Measurements from ENCODE around the gene LAMA5. TPM values are rescaled to one million over a fixed set of nuclear protein-coding genes. Genes with fewer than 3 reads are reported as not detected.

Gene LAMA5
- total RNA-seq: 25.2 and 68.2 TPM in 2 replicates

GRCh38 chr20:62367136-62367632 is at the start of gene LAMA5:
Gene LAMA5, minus strand, starts transcription at chr20:62367312. Its CDS starts 67 bp downstream, at chr20:62367245.

GRCh38 chr20:62407221-62407992 is 40.3 kb upstream of the LAMA5 start, which contains the start of gene CABLES2:
Gene CABLES2, minus strand, starts transcription at chr20:62407285. Its CDS starts 9 bp downstream, at chr20:62407276.

GRCh38 chr20:62386383-62387218 is 19.5 kb upstream of the LAMA5 start, which contains the start of gene RPS21:
Gene RPS21, plus strand, starts transcription at chr20:62387103. Its CDS starts 236 bp downstream, at chr20:62387339.

GRCh38 chr20:62302341-62303061 is 64.6 kb downstream of the LAMA5 start, which contains the start of gene ADRM1:
Gene ADRM1, plus strand, starts transcription at chr20:62302997. Its CDS starts 572 bp downstream, at chr20:62303569.

Other genes starting within 250 kb of the LAMA5 start
- gene LSM14B, start 244.8 kb downstream of the LAMA5 start, total RNA-seq: 54.5 and 56.3 TPM in 2 replicates
- gene PSMA7, start 223.9 kb downstream of the LAMA5 start, total RNA-seq: 356 and 601 TPM in 2 replicates
- gene SS18L1, start 223.5 kb downstream of the LAMA5 start, total RNA-seq: 10.8 and 10.9 TPM in 2 replicates
- gene MTG2, start 184.3 kb downstream of the LAMA5 start, total RNA-seq: 20.9 and 25.7 TPM in 2 replicates
- not detected in 2 replicates for gene HRH3, start 147.0 kb downstream of the LAMA5 start, total RNA-seq
- 23.0 and 32.7 TPM in 2 replicates for gene OSBPL2, start 128.8 kb downstream of the LAMA5 start, total RNA-seq
- 86.4 and 138 TPM in 2 replicates for gene ADRM1, start 64.3 kb downstream of the LAMA5 start, total RNA-seq
- 759 and 996 TPM in 2 replicates for gene RPS21, start 19.8 kb upstream of the LAMA5 start, total RNA-seq
- 1.5 and 2.8 TPM in 2 replicates for gene CABLES2, start 40.0 kb upstream of the LAMA5 start, total RNA-seq
- gene RBBP8NL, start 60.2 kb upstream of the LAMA5 start, total RNA-seq: not detected in 2 replicates
- 0.33 and 0.50 TPM in 2 replicates for gene GATA5, start 108.7 kb upstream of the LAMA5 start, total RNA-seq